Liver (tissue), 9 donors: ENCODE results near the gene MELK. TPM values are rescaled to one million over a fixed set of nuclear protein-coding genes. Genes with fewer than 3 reads are reported as not detected.

Experiments
- DNase-seq: peaks from one replicate; pipeline ENCODE4 v3.0.0-alpha.2; 2017; ENCODE audit warnings: low spot score
- H3K27ac ChIP-seq, 2 donors: one replicate each; pipeline ENCODE4 v1.7.0; 2013; ENCODE audit warnings: inconsistent platforms in 2 of 2, low read length in 2 of 2, control low read depth in 1 of 2, low read depth in 1 of 2, mild to moderate bottlenecking in 1 of 2
- H3K27me3 ChIP-seq, 4 donors: one replicate each; pipeline versions ENCODE4 v1.6.1 to v1.7.0; 2013; ENCODE audit warnings: low read length in 3 of 4, inconsistent platforms in 1 of 4, mild to moderate bottlenecking in 1 of 4, moderate library complexity in 1 of 4; ENCODE audit not compliant: control insufficient read depth in 4 of 4, insufficient read depth in 4 of 4
- H3K36me3 ChIP-seq, 4 donors: one replicate each; pipeline versions ENCODE4 v1.6.1 to v1.7.0; 2013; ENCODE audit warnings: low read length in 3 of 4, mild to moderate bottlenecking in 3 of 4, low read depth in 1 of 4, moderate library complexity in 1 of 4; ENCODE audit not compliant: control insufficient read depth in 4 of 4, insufficient read depth in 3 of 4
- H3K4me1 ChIP-seq, 4 donors: one replicate each; pipeline versions ENCODE4 v1.6.1 to v1.7.0; 2013; ENCODE audit warnings: low read length in 3 of 4, mild to moderate bottlenecking in 3 of 4, moderate library complexity in 1 of 4; ENCODE audit not compliant: control insufficient read depth in 4 of 4, insufficient read depth in 4 of 4
- H3K4me3 ChIP-seq, 3 donors: one replicate each; pipeline versions ENCODE4 v1.6.1 to v1.7.0; 2013; ENCODE audit warnings: low read length in 3 of 3, control low read depth in 1 of 3, low read depth in 1 of 3, mild to moderate bottlenecking in 1 of 3
- H3K9ac ChIP-seq, 2 donors: one replicate each; pipeline ENCODE4 v1.7.0; 2013; ENCODE audit warnings: low read length in 2 of 2, mild to moderate bottlenecking in 2 of 2, moderate library complexity in 2 of 2, control low read depth in 1 of 2, low read depth in 1 of 2
- H3K9me3 ChIP-seq, 4 donors: one replicate each; pipeline versions ENCODE4 v1.6.1 to v1.7.0; 2013; ENCODE audit warnings: low read length in 3 of 4; ENCODE audit not compliant: control insufficient read depth in 4 of 4
- FOXA1 ChIP-seq: IDR thresholded peaks from 2 replicates; pipeline ENCODE4 v1.6.1; 2016; ENCODE audit warnings: antibody characterized with exemption
- FOXA2 ChIP-seq: IDR thresholded peaks from 2 replicates; pipeline ENCODE4 v1.6.1; 2016; ENCODE audit warnings: antibody characterized with exemption
- GABPA ChIP-seq, 2 donors: IDR thresholded peaks in 1 of 2; conservative IDR thresholded peaks in 1 of 2; 2 replicates each; pipeline ENCODE4 v1.6.1; 2016; ENCODE audit warnings: antibody characterized with exemption in 2 of 2, mild to moderate bottlenecking in 1 of 2, moderate library complexity in 1 of 2
- JUND ChIP-seq, 2 donors: IDR thresholded peaks; 2 replicates each; pipeline ENCODE4 v1.6.1; 2016; ENCODE audit warnings: antibody characterized with exemption in 2 of 2
- TAF1 ChIP-seq: conservative IDR thresholded peaks from 2 replicates; pipeline ENCODE4 v1.6.1; 2016; ENCODE audit warnings: antibody characterized with exemption, mild to moderate bottlenecking
- YY1 ChIP-seq: IDR thresholded peaks from 2 replicates; pipeline ENCODE4 v1.6.1; 2016; ENCODE audit warnings: antibody characterized with exemption, mild to moderate bottlenecking
- WGBS: extraction: QIAGEN DNeasy Blood & Tissue Kit; methylation state at CpG from one replicate; pipeline ENCODE4 v1.1.7; 2013; 5-methylcytosine and 5-hydroxymethylcytosine counted together
- polyA plus RNA-seq, 2 donors: library from polyadenylated mRNA; stranded (reverse) in 1 of 2; unstranded in 1 of 2; fragments of 200-250 nt in 1 of 2; fragments of >200 nt in 1 of 2; fragmentation: Nextera tagmentation in 1 of 2; extraction: Ambion mirVana in 1 of 2; gene quantifications; one replicate each; pipeline versions ENCODE4 v1.2.1 to v1.2.3, GENCODE V29; 2013 to 2015
- total RNA-seq, 2 donors: library from RNA; depleted of rRNA; stranded (reverse); fragments of >200 nt; gene quantifications; one replicate each; pipeline ENCODE4 v1.2.3, GENCODE V29; 2014
- TF ChIP-seq, protein P1 (sequence below): IDR thresholded peaks from 2 replicates; pipeline ENCODE4 v1.6.1; 2016; ENCODE audit warnings: antibody characterized with exemption
- donor health status: healthy.
- donor health status: healthy.
- donor health status: healthy.
- donor health status: healthy.
- donor health status: healthy.

MELK gene
- total and polyA plus RNA-seq, 4 donors, result 0.08 to 19.5 (median 1.0) TPM

DNA sequence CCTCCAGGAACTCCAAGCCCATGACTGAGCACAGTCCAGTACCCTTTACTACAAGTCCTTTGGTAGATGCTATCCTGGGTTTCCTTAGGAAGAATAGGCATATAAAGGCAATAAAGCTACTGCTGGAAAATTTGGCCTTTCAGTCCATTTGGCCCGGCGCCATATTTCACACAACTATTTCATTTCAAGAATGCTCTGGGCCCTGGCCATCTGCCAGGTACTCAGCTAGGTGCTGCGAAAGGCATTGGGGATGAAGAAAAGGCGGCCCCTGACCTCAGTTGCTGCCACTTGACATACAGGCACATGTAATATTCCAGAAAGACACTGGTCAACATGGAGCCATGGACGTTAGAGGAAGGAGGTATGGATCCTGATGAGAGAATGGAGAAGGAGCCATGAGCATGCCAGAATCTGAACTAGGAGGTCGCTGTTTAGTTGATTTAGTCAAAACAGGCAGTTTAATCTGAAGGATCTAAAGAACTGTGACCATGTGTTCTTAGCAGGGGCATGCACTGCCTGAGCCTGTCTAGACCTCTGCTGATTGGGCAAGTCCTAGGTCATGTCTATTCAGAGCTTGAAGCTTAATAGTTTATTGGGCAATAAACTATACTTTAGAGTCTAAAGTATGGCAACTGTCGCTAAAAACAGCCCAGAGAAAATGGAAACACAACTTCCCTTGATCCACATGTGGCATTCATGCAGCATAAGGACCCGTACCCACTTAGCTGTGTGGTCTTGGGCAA lies 149.3 kb downstream of the MELK start (continued):
- TF ChIP-seq FOXA1 (no peak), FOXA2 (no peak), GABPA (IDR thresholded peaks at IDR 0.05 in 1 of 2, conservative IDR thresholded peaks at IDR 0.05 in 1 of 2) (no peak), YY1 (no peak), JUND (IDR thresholded peaks at IDR 0.05) (no peak), TAF1 (no peak)
- TF ChIP-seq, protein P1, sequence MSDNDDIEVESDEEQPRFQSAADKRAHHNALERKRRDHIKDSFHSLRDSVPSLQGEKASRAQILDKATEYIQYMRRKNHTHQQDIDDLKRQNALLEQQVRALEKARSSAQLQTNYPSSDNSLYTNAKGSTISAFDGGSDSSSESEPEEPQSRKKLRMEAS, result no peak

DNA sequence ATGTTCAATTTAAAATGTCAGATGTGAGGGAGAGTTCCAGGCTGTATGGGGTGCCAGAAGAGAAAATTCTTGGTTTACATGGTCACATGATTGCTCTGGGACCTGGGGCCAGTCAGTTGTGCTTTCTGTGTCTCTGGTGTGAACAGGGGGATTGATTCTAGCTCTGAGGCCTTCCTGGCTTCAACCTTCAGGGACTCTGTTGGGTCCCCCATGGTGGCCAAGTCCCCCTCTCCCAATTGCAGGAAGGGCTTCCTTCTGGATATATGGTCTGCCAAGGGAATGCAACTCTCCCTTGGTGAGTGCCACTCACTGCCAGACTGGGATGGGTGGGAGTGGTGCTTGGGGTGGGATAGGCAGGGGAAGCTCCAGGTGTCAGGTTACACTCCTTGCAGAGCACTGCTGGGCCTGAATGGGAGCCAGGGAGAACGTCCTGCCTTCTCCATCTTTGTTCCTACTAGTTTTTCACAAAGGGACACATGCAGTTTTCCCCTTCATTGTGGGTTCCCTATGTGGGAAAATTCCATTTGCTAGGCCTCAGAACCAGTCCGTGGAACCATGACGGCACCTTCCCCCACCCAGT lies 153.2 kb downstream of the MELK start:
- Histone ChIP-seq H3K9me3 (no peaks in the 10 kb centered on the region), H3K4me3 (no peak overlapping the region), H3K4me1 (no peaks in the 10 kb centered on the region), H3K36me3 (no peaks in the 10 kb centered on the region), H3K9ac (no peak overlapping the region), H3K27me3 (peaks cover 0 to 3% (median 0%) of the 10 kb centered on the region in 4 donors), H3K27ac (no peak overlapping the region)
- DNase-seq, result no peak
- 49% methylated on average over 3 of the region's 3 CpGs for WGBS
- no peak for TF ChIP-seq YY1
- TF ChIP-seq TAF1, result no peak

Other genes starting within 250 kb of the MELK start
- gene RNF38, start 172.6 kb upstream of the MELK start, total RNA-seq, result 10 to 100 TPM in 1 of 2 donors, 1 to 10 TPM in 1; 9.4 to 16.4 TPM
- 1 to 10 TPM; 3.4 to 4.3 TPM for gene RNF38, start 172.6 kb upstream of the MELK start, polyA plus RNA-seq